Natural killer cell treated with Interleukin-12 subunit alpha and Interleukin-12 subunit beta and Interleukin-15 and Interleukin-18, amount 100 ng/mL, for 72 hours (primary cell): ENCODE data around the gene PDE5A. TPM values are rescaled to one million over a fixed set of nuclear protein-coding genes. Genes with fewer than 3 reads are reported as not detected.
A peak's percentile ranks its signal among the peaks of the same experiment; 100 is the strongest.

Source experiments
- ATAC-seq, 2 donors: fragments of 150-1000 bp; cut with Tn5 transposase in 1 of 2; sonication (Bioruptor Pico), chemical (Tn5 transposase) in 1 of 2; 2 replicates each; pipeline ENCODE4 v1.10.0; 2021
- DNase-seq: peaks from one replicate; pipeline ENCODE4 v3.0.0; 2022; ENCODE audit warnings: low spot score
- H3K27ac Mint-ChIP-seq, 2 donors: 1 replicate in 1 of 2; 2 replicates in 1 of 2; pipeline ENCODE4 v1.8.0; 2022; ENCODE audit warnings: mixed read lengths in 2 of 2, mild to moderate bottlenecking in 1 of 2, moderate library complexity in 1 of 2
- H3K27me3 Mint-ChIP-seq, 2 donors: 1 replicate in 1 of 2; 2 replicates in 1 of 2; pipeline ENCODE4 v1.8.0; 2022; ENCODE audit warnings: mixed read lengths in 2 of 2
- H3K36me3 Mint-ChIP-seq: one replicate; pipeline ENCODE4 v1.8.0; 2022; ENCODE audit warnings: mixed read lengths
- H3K4me1 Mint-ChIP-seq, 2 donors: 1 replicate in 1 of 2; 2 replicates in 1 of 2; pipeline ENCODE4 v1.8.0; 2022; ENCODE audit warnings: low read depth in 2 of 2, mixed read lengths in 2 of 2, mild to moderate bottlenecking in 1 of 2
- H3K4me3 Mint-ChIP-seq: one replicate; pipeline ENCODE4 v1.8.0; 2022; ENCODE audit warnings: mixed read lengths
- H3K9me3 Mint-ChIP-seq: 2 replicates; pipeline ENCODE4 v1.8.0; 2022; ENCODE audit warnings: mixed read lengths
- total RNA-seq, 2 donors: library from RNA; stranded (reverse); gene quantifications; one replicate each; pipeline ENCODE4 v1.2.3, GENCODE V29; 2022

PDE5A gene
- total RNA-seq, 2 donors from 2014 or later, result 0.21 TPM; not detected in 1

- Mint-ChIP-seq H3K4me1 (no peaks in the 10 kb centered on the region), H3K4me3 (no peak overlapping the region), H3K36me3 (no peaks in the 10 kb centered on the region), H3K9me3 (no peaks in the 10 kb centered on the region), H3K27me3 (no peaks in the 10 kb centered on the region), H3K27ac (no peak overlapping the region)
- DNase-seq (no peak), ATAC-seq (no peak)
Measured at GRCh38 chr4:119536572-119537528, 91.8 kb downstream of the PDE5A start.

GRCh38 chr4:119532319-119532718 lies 96.3 kb downstream of the PDE5A start:
- no peak overlapping the region for H3K4me3 Mint-ChIP-seq
- no peaks in the 10 kb centered on the region for H3K4me1 Mint-ChIP-seq
- no peak for DNase-seq
- no peaks in the 10 kb centered on the region for H3K36me3 Mint-ChIP-seq
- no peak overlapping the region for H3K27ac Mint-ChIP-seq
- no peaks in the 10 kb centered on the region for H3K9me3 Mint-ChIP-seq
- no peak for ATAC-seq
- no peaks in the 10 kb centered on the region for H3K27me3 Mint-ChIP-seq

GRCh38 chr4:119529788-119530187 lies 98.8 kb downstream of the PDE5A start:
- Mint-ChIP-seq H3K27me3 (no peaks in the 10 kb centered on the region), H3K27ac (no peak overlapping the region), H3K9me3 (no peaks in the 10 kb centered on the region), H3K4me3 (no peak overlapping the region), H3K36me3 (no peaks in the 10 kb centered on the region), H3K4me1 (no peaks in the 10 kb centered on the region)
- ATAC-seq (no peak), DNase-seq (no peak)

- no peaks in the 10 kb centered on the region for H3K9me3 Mint-ChIP-seq
- no peak overlapping the region for H3K4me3 Mint-ChIP-seq
- no peaks in the 10 kb centered on the region for H3K27me3 Mint-ChIP-seq
- ATAC-seq (no peak), DNase-seq (no peak)
- no peaks in the 10 kb centered on the region for H3K36me3 Mint-ChIP-seq
- no peaks in the 10 kb centered on the region for H3K4me1 Mint-ChIP-seq
- no peak overlapping the region for H3K27ac Mint-ChIP-seq
Measured at GRCh38 chr4:119526786-119527550, 101.6 kb downstream of the PDE5A start.

- H3K27ac Mint-ChIP-seq, result no peak overlapping the region
- ATAC-seq, result peak in 1 of 2 donors; percentile 28
- DNase-seq, result no peak
- H3K27me3 Mint-ChIP-seq, result no peaks in the 10 kb centered on the region
- H3K4me1 Mint-ChIP-seq, result no peaks in the 10 kb centered on the region
- H3K4me3 Mint-ChIP-seq, result no peak overlapping the region
- no peaks in the 10 kb centered on the region for H3K9me3 Mint-ChIP-seq
- H3K36me3 Mint-ChIP-seq, result no peaks in the 10 kb centered on the region
Measured at GRCh38 chr4:119525771-119526712, 102.6 kb downstream of the PDE5A start.

GRCh38 chr4:119525005-119525749 lies 103.4 kb downstream of the PDE5A start:
- Mint-ChIP-seq H3K27me3 (no peaks in the 10 kb centered on the region), H3K27ac (no peak overlapping the region), H3K4me1 (no peaks in the 10 kb centered on the region), H3K4me3 (no peak overlapping the region), H3K9me3 (no peaks in the 10 kb centered on the region), H3K36me3 (no peaks in the 10 kb centered on the region)
- no peak for ATAC-seq
- DNase-seq, result no peak

DNA sequence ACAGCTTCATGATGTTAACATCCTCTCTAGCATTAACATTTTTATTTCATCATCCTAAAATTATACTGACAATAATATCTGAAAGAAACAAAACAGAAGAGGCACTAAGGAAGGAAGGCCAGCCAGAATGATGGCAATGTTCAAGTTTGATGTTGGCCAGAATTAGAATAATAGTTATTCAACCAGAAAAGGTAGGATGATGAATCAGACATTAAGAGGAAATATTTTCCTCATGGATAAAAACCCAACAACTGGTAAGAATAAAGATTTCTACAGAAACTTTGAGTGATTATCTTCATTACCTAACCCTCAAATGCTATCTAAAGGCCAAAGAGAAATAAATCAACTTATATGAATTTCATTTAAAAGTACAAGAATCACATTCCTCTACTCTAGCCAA lies 105.2 kb downstream of the PDE5A start:
- no peaks in the 10 kb centered on the region for H3K27me3 Mint-ChIP-seq

GRCh38 chr4:119521268-119521667 lies 107.3 kb downstream of the PDE5A start:
- Mint-ChIP-seq H3K27me3 (no peaks in the 10 kb centered on the region), H3K4me1 (no peaks in the 10 kb centered on the region)
- no peak for ATAC-seq

More for the DNA sequence above, 105.2 kb downstream of the PDE5A start:
- no peak overlapping the region for H3K27ac Mint-ChIP-seq
- ATAC-seq, result no peak
- no peaks in the 10 kb centered on the region for H3K36me3 Mint-ChIP-seq
- no peaks in the 10 kb centered on the region for H3K4me1 Mint-ChIP-seq
- H3K9me3 Mint-ChIP-seq, result no peaks in the 10 kb centered on the region
- no peak for DNase-seq
- H3K4me3 Mint-ChIP-seq, result no peak overlapping the region

DNA sequence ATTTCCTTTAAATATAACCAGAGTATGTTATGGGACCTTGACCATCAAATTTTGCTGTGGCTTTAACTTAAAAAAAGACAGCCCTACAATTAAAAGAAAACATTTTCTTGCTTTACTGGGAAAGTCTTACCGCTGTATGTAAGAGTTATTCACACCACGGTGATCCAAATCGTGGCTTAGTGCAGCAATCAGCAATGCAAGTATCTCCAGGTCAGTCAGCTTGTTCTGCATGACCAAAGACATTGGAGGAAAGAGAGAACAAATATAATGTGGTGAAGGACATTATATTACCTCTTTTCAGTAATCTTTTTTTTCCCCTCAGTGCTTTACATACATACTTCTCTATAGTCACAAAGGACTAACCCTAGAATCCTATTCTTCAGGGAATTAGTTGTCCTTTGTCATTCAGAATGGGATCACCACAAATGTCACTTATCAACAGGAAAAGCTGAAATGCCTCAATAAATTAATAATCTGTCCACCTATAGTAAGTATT lies 109.6 kb downstream of the PDE5A start:
- H3K27me3 Mint-ChIP-seq, result no peaks in the 10 kb centered on the region
- H3K9me3 Mint-ChIP-seq, result no peaks in the 10 kb centered on the region
- no peak overlapping the region for H3K27ac Mint-ChIP-seq
- ATAC-seq, result no peak
- no peaks in the 10 kb centered on the region for H3K4me1 Mint-ChIP-seq
- DNase-seq, result no peak
- no peak overlapping the region for H3K4me3 Mint-ChIP-seq
- no peaks in the 10 kb centered on the region for H3K36me3 Mint-ChIP-seq

More at GRCh38 chr4:119521268-119521667, 107.3 kb downstream of the PDE5A start:
- H3K27ac Mint-ChIP-seq, result no peak overlapping the region
- no peak overlapping the region for H3K4me3 Mint-ChIP-seq
- DNase-seq, result no peak
- no peaks in the 10 kb centered on the region for H3K9me3 Mint-ChIP-seq
- no peaks in the 10 kb centered on the region for H3K36me3 Mint-ChIP-seq

DNA sequence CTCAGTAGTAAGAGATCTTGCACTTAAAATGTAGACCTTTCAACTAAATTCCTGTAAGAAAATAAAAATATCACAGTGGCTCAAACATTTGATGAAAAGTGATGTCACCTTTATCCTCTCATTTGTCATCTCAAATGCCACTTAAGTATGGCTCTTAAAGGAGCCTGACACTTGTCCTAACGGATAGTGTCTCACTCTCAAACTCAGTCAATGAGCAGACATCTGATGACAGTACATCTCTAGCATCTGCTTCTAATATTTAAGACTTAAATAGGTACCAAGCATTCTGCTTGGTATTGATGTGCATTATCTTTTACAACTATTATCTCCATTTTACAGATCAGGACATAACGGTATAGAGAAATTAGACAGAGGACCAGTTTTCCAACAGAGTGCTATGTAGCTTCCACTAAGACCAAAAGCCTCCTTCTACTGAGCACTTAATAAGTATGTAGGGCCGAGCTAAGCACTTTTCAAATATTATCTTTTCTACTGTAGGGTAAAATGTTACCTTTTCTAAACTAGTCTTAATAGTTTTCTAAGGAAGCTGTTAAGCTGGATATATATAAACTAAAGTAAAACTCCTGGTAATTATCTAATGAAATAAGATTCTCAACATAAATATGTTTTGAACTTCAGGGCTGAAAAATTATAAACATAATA lies 110.2 kb downstream of the PDE5A start:
- DNase-seq (no peak), ATAC-seq (no peak)
- no peaks in the 10 kb centered on the region for H3K9me3 Mint-ChIP-seq
- H3K4me1 Mint-ChIP-seq, result no peaks in the 10 kb centered on the region
- no peaks in the 10 kb centered on the region for H3K36me3 Mint-ChIP-seq
- H3K4me3 Mint-ChIP-seq, result no peak overlapping the region
- no peak overlapping the region for H3K27ac Mint-ChIP-seq
- no peaks in the 10 kb centered on the region for H3K27me3 Mint-ChIP-seq

DNA sequence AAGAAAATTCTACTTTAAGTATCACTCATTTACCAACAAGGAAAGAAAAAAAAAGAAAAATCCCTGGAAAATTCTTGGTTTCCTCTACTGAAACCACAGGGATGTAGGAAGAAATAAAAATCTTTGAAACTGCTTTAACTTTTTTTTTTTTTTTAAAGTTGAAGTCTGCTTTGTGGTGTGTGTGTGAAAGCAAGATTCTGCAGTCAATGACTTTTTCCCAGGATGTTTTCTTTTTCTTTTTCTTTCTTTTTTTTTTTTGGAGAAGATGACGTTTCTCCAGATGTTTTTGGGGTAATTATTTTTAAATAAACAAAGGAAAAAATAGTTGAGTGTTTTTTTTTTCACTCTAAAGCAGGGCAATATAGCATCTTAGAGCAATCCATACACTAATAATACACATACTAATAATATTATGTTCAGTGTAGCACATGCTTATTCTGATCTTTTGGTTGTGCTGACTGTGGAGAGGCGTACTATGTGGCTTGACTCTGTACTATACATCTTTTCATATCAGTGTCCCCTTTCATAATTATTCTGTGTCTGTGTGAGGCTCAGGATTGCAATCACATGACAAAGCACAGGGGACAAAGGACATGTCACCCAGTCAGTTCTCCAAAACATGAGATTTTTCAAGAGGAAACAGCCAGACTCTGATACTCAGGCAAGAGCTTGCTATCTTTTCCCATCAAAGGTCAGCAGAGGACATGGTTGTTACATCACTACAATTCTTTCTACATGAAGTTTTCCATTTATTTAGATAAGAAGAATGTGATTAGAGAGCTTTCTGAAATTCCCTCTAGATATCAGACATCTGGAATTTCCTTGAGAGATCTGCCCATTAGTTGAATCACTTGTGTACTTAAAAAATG lies 111.0 kb downstream of the PDE5A start:
- H3K4me3 Mint-ChIP-seq, result no peak overlapping the region
- ATAC-seq, result no peak

DNA sequence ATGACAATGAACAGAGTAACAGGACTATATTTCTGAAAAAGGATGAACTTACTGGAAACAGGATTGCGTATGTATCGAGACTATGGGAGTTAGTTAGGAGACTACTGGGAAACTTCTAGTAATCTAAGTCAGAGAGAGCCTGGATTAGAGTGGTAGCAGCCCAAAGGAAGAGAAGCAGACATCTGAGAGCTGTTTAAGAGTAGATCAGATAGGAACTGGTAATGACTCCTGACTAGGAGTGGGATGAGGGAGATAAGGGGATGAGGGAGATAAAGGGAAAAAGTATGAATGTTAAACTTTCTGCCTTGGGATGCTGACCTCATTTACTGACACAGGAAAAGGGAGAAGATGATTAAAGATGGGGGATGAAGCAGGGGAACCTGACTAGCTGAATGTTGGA lies 116.2 kb downstream of the PDE5A start:
- Mint-ChIP-seq H3K36me3 (peaks cover 5% of the 10 kb centered on the region), H3K4me3 (no peak overlapping the region), H3K4me1 (no peaks in the 10 kb centered on the region), H3K27me3 (no peaks in the 10 kb centered on the region), H3K27ac (no peak overlapping the region), H3K9me3 (no peaks in the 10 kb centered on the region)
- DNase-seq (no peak), ATAC-seq (no peak)

More for the DNA sequence above, 111.0 kb downstream of the PDE5A start:
- Mint-ChIP-seq H3K4me1 (no peaks in the 10 kb centered on the region), H3K9me3 (no peaks in the 10 kb centered on the region), H3K36me3 (peaks cover under 1% of the 10 kb centered on the region), H3K27me3 (no peaks in the 10 kb centered on the region), H3K27ac (no peak overlapping the region)
- no peak for DNase-seq
